ENCODE measurements around the gene GNB4. TPM values are rescaled to one million over a fixed set of nuclear protein-coding genes. Genes with fewer than 3 reads are reported as not detected.

Gene GNB4
- total RNA-seq, 1 experiment from 2014 or later, result 36.7 TPM

GRCh38 chr3:179460260-179460659 is 9.0 kb upstream of the GNB4 start:
- no peak for TF ChIP-seq ATF6 (CRISPR knock-in tag; IDR thresholded peaks at IDR 0.05)
- Mint-ChIP-seq H3K36me3 (no peaks in the 10 kb centered on the region), H3K27me3 (ENCODE audit: low read depth) (no peaks in the 10 kb centered on the region), H3K4me3 (no peak overlapping the region), H3K27ac (no peak overlapping the region), H3K9me3 (peaks cover 8% of the 10 kb centered on the region; the same call in 1 of the 2 replicates), H3K4me1 (peaks cover 9% of the 10 kb centered on the region)
- ATAC-seq, result no peak
- CTCF ChIA-PET, result no interaction called here
- no peak for DNase-seq (ENCODE audit: low spot score)
- POLR2A ChIA-PET, result no interaction called here

DNA sequence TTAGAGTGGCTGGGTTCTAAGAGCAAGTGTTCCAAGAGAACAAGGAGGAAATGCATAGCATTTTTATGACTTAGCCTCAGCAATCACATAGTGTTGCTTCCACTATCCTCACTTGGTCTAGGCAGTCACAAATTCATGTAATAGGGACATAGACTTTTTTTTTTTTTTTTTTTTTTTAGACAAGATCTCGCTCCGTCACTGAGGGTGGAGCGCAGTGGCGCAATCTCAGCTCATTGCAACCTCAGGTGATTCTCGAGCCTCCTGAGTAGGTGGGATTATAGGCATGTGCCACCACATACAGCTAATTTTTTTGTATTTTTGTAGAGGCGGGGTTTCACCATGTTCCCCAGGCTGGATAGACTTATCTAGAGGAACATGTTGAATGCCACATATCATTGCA is 4.7 kb upstream of the GNB4 start:
- no peak for ATAC-seq
- peaks cover 11% of the 10 kb centered on the region for H3K27me3 Mint-ChIP-seq (ENCODE audit: low read depth)

DNA sequence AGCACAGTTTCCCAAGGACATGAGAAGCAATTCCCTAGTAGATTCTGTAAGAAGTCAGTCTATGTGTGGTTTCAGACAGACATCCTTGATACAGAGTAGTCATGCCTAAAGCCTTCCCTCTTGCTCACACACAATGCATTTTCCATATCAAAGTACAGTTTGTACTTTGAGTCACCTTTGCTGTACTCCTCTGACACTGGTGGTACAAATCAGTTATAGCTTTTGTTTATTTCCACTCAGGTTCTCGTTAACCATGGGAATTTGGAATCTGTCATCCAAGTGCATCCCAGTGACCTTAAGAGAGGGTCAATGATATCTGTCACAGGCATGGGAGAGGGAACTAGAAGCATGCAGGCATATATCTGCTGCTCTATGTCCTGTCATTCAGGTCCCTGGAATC is 3.6 kb upstream of the GNB4 start:
- ChIA-PET POLR2A (no interaction called here), CTCF (no interaction called here)
- Mint-ChIP-seq H3K27ac (no peak overlapping the region), H3K9me3 (no peaks in the 10 kb centered on the region), H3K36me3 (no peaks in the 10 kb centered on the region), H3K27me3 (ENCODE audit: low read depth) (peaks cover 21% of the 10 kb centered on the region), H3K4me1 (peaks cover 38% of the 10 kb centered on the region), H3K4me3 (no peak overlapping the region)
- no peak for ATAC-seq
- no peak for DNase-seq (ENCODE audit: low spot score)
- TF ChIP-seq NFYB (CRISPR knock-in tag; conservative IDR thresholded peaks at IDR 0.05; ENCODE audit: low read depth), result no peak
- TF ChIP-seq CREB1 (CRISPR knock-in tag; IDR thresholded peaks at IDR 0.05), result no peak
- TF ChIP-seq MXD4 (CRISPR knock-in tag; IDR thresholded peaks at IDR 0.05; ENCODE audit: borderline replicate concordance), result no peak
- no peak for TF ChIP-seq SMAD4 (CRISPR knock-in tag; IDR thresholded peaks at IDR 0.05)
- TF ChIP-seq, protein P1, sequence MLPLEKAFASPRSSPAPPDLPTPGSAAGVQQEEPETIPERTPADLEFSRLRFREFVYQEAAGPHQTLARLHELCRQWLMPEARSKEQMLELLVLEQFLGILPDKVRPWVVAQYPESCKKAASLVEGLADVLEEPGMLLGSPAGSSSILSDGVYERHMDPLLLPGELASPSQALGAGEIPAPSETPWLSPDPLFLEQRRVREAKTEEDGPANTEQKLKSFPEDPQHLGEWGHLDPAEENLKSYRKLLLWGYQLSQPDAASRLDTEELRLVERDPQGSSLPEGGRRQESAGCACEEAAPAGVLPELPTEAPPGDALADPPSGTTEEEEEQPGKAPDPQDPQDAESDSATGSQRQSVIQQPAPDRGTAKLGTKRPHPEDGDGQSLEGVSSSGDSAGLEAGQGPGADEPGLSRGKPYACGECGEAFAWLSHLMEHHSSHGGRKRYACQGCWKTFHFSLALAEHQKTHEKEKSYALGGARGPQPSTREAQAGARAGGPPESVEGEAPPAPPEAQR (CRISPR knock-in tag; IDR thresholded peaks at IDR 0.05), result no peak
- no peak for TF ChIP-seq NFATC4 (CRISPR knock-in tag; IDR thresholded peaks at IDR 0.05)
- no peak for TF ChIP-seq GTF2I (CRISPR knock-in tag; conservative IDR thresholded peaks at IDR 0.05)
- no peak for TF ChIP-seq NR1H2 (CRISPR knock-in tag; IDR thresholded peaks at IDR 0.05)
- TF ChIP-seq ZNF532 (CRISPR knock-in tag; IDR thresholded peaks at IDR 0.05; ENCODE audit: borderline replicate concordance), result no peak
- TF ChIP-seq JUN (CRISPR knock-in tag; IDR thresholded peaks at IDR 0.05), result no peak
- TF ChIP-seq GABPB1 (CRISPR knock-in tag; IDR thresholded peaks at IDR 0.05), result no peak
- no peak for TF ChIP-seq EMX1 (CRISPR knock-in tag; IDR thresholded peaks at IDR 0.05)
- no peak for TF ChIP-seq ATF2 (CRISPR knock-in tag; IDR thresholded peaks at IDR 0.05; ENCODE audit: borderline replicate concordance, low read depth)
- no peak for TF ChIP-seq ZNF232 (CRISPR knock-in tag; IDR thresholded peaks at IDR 0.05)
- no peak for TF ChIP-seq PRDM15 (CRISPR knock-in tag; IDR thresholded peaks at IDR 0.05)

More for the DNA sequence above, 4.7 kb upstream of the GNB4 start:
- DNase-seq (ENCODE audit: low spot score), result no peak
- ChIA-PET CTCF (interaction anchor here (0.6 to 0.7 kb wide), 2 partner anchors 35 to 103 kb away, joined by 4 to 5 read pairs; no protein-coding TSS in a partner anchor), POLR2A (no interaction called here)
- Mint-ChIP-seq H3K9me3 (no peaks in the 10 kb centered on the region), H3K36me3 (no peaks in the 10 kb centered on the region), H3K27ac (no peak overlapping the region), H3K4me3 (no peak overlapping the region), H3K4me1 (peaks cover 30% of the 10 kb centered on the region)
- TF ChIP-seq ZNF121 (CRISPR knock-in tag; IDR thresholded peaks at IDR 0.05) (no peak), ZNF396 (CRISPR knock-in tag; IDR thresholded peaks at IDR 0.05; ENCODE audit: borderline replicate concordance) (no peak), ZNF263 (CRISPR knock-in tag; IDR thresholded peaks at IDR 0.05; ENCODE audit: low read depth) (no peak), NR2C2 (CRISPR knock-in tag; IDR thresholded peaks at IDR 0.05) (no peak), ZNF138 (CRISPR knock-in tag; conservative IDR thresholded peaks at IDR 0.05) (no peak), NFE2L1 (CRISPR knock-in tag; IDR thresholded peaks at IDR 0.05) (no peak), FOXK1 (CRISPR knock-in tag; IDR thresholded peaks at IDR 0.05) (no peak)
- TF ChIP-seq, protein P2, sequence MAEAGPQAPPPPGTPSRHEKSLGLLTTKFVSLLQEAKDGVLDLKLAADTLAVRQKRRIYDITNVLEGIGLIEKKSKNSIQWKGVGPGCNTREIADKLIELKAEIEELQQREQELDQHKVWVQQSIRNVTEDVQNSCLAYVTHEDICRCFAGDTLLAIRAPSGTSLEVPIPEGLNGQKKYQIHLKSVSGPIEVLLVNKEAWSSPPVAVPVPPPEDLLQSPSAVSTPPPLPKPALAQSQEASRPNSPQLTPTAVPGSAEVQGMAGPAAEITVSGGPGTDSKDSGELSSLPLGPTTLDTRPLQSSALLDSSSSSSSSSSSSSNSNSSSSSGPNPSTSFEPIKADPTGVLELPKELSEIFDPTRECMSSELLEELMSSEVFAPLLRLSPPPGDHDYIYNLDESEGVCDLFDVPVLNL (CRISPR knock-in tag; IDR thresholded peaks at IDR 0.05; ENCODE audit: borderline replicate concordance, low read depth), result no peak
